Thyroid gland (tissue), 4 donors: Measurements from ENCODE around the gene RNF175. TPM values are rescaled to one million over a fixed set of nuclear protein-coding genes. Genes with fewer than 3 reads are reported as not detected.

Experiments
- DNase-seq, 2 donors: peaks; one replicate each; pipeline ENCODE4 v3.0.0-alpha.2; 2019
- H3K27ac ChIP-seq, 3 donors: fragments of 200-600 bp; sonication (generic); 1 replicate in 2 of 3; 2 replicates in 1 of 3; pipeline ENCODE4 v1.5.1; 2016 to 2019; ENCODE audit warnings: mild to moderate bottlenecking in 1 of 3, moderate library complexity in 1 of 3
- H3K27me3 ChIP-seq: fragments of 200-600 bp; sonication (generic); one replicate; pipeline ENCODE4 v1.5.1; 2019
- H3K36me3 ChIP-seq, 2 donors: fragments of 200-600 bp; sonication (generic); one replicate each; pipeline ENCODE4 v1.5.1; 2016 to 2019
- H3K4me1 ChIP-seq, 2 donors: fragments of 200-600 bp; sonication (generic); one replicate each; pipeline ENCODE4 v1.5.1; 2017 to 2019
- H3K4me3 ChIP-seq, 3 donors: fragments of 200-600 bp; sonication (generic); replicated peaks in 1 of 3; 1 replicate in 2 of 3; 2 replicates in 1 of 3; pipeline ENCODE4 v1.5.1; 2016; ENCODE audit warnings: mild to moderate bottlenecking in 1 of 3
- H3K9me3 ChIP-seq: fragments of 200-600 bp; sonication (generic); one replicate; pipeline ENCODE4 v1.5.1; 2017
- POLR2A ChIP-seq, 2 donors: fragments of 450-650 bp; IDR thresholded peaks; one replicate each; pipeline ENCODE4 v1.6.1; 2017; ENCODE audit warnings: antibody characterized with exemption in 2 of 2, mild to moderate bottlenecking in 2 of 2, moderate library complexity in 1 of 2
- WGBS, 2 donors: methylation state at CpG; one replicate each; pipeline ENCODE4 v1.1.5; 2017; 5-methylcytosine and 5-hydroxymethylcytosine counted together
- intact Hi-C: fragments of 100-400 bp; cut with DNase I; formaldehyde crosslinking; loops from one replicate; pipeline ENCODE4 v1.15.1; 2023
- total RNA-seq, 4 donors: library from RNA; depleted of rRNA; stranded (reverse); fragments of >200 nt; gene quantifications; one replicate each; pipeline ENCODE4 v1.2.3, GENCODE V29; 2016
- TF ChIP-seq, protein P1 (sequence below), 6 experiments: fragments of 200-600 bp in 3 of 6; fragments of 450-650 bp in 3 of 6; sonication (generic) in 3 of 6; IDR thresholded peaks; one replicate each; pipeline ENCODE4 v1.5.1; 2016 to 2019; ENCODE audit warnings: antibody characterized with exemption in 6 of 6, mild to moderate bottlenecking in 2 of 6, inconsistent platforms in 1 of 6, moderate library complexity in 1 of 6

The RNF175 gene
- total RNA-seq, 4 donors from 2014 or later: 3.4 TPM; not detected in 3

DNA sequence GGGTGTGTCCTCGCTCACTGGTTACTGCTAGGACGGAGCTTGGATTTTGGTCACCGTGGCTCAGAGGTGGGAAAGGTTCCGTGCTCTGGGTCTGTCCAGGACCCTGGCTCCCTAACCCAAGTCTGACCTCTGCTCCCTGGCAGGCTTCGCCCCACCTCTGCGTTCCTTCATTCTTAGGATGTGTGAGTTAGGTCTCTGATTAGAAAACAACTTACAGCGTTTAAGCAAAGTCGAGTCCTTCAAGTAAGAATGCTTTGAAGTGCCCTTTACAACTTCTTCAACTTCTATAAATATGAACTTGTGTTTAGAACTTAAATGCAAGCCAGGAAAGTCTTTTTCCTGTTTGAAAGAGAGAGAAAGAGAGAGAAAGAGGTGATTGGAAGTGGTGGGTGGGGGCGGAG is 74.9 kb downstream of the RNF175 start:
- intact Hi-C loops: no loop called here
- Histone ChIP-seq H3K27ac (no peak overlapping the region), H3K4me1 (no peaks in the 10 kb centered on the region), H3K9me3 (no peaks in the 10 kb centered on the region), H3K4me3 (peak overlapping the region; percentile 28 to 70 (median 44)), H3K27me3 (no peaks in the 10 kb centered on the region), H3K36me3 (no peaks in the 10 kb centered on the region)
- DNase-seq: no peak
- 13 to 24% methylated on average over 8 to 9 of the region's 9 CpGs for WGBS, 2 donors
- TF ChIP-seq, protein P1, sequence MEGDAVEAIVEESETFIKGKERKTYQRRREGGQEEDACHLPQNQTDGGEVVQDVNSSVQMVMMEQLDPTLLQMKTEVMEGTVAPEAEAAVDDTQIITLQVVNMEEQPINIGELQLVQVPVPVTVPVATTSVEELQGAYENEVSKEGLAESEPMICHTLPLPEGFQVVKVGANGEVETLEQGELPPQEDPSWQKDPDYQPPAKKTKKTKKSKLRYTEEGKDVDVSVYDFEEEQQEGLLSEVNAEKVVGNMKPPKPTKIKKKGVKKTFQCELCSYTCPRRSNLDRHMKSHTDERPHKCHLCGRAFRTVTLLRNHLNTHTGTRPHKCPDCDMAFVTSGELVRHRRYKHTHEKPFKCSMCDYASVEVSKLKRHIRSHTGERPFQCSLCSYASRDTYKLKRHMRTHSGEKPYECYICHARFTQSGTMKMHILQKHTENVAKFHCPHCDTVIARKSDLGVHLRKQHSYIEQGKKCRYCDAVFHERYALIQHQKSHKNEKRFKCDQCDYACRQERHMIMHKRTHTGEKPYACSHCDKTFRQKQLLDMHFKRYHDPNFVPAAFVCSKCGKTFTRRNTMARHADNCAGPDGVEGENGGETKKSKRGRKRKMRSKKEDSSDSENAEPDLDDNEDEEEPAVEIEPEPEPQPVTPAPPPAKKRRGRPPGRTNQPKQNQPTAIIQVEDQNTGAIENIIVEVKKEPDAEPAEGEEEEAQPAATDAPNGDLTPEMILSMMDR (IDR thresholded peaks at IDR 0.05): no peak
- no peak for TF ChIP-seq POLR2A (IDR thresholded peaks at IDR 0.05)

DNA sequence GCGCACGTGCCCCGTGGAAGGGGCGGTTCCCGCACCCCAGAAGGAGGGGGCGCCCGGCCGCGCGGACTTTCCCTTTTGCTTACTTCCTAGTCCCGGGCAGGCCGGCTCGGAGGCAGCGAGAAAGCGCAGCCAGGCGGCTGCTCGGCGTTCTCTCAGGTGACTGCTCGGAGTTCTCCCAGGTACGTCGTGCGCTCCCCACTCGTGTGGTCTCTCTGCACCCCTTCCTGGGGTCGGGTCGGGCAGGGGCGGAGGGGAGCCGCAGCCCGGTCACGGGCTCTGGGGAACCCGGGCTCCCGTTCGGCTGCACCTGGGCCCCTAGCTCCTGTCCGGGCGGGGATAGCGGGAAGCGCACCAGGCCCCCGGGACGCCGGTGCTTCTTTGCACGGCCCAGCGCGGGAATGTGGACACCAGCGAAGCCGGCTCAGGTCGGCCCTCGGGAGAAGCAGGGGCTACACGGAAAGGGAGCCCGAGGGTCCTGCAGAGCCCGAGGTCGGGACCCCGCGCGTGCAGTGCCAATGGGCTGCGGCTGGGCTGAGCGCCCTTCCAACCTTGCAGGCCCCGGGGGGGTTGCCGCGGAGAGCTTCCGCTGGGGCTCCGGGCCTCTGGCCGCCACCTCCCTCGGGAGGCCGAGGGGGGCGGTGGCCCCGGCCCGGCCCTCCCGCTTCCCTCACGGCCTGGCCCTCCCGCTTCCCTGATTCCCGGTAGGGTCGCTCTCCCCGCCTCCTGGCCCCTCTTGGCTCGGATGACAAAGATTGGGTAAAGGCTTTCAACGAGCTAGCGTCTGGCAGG is 75.4 kb downstream of the RNF175 start, which contains the start of gene TLR2:
TSS of gene TLR2 (plus strand) at position 99 of the 789 bp plus-strand sequence. CDS start 18,628 bp downstream, outside the sequence.
- peak; percentile 68 to 75 for DNase-seq
- TF ChIP-seq, protein P1 (IDR thresholded peaks at IDR 0.05): no peak
- no peak for TF ChIP-seq POLR2A (IDR thresholded peaks at IDR 0.05)
- Histone ChIP-seq H3K36me3 (no peaks in the 10 kb centered on the region), H3K27ac (peak within 1 kb of the TSS in 2 of 3 donors; percentile 21 to 50), H3K4me1 (no peaks in the 10 kb centered on the region), H3K9me3 (no peaks in the 10 kb centered on the region), H3K27me3 (no peaks in the 10 kb centered on the region), H3K4me3 (peak within 1 kb of the TSS; percentile 28 to 70 (median 44))
- intact Hi-C loops: no loop called here
- 1 to 2% methylated on average over 15 to 26 of the region's 75 CpGs for WGBS, 2 donors

DNA sequence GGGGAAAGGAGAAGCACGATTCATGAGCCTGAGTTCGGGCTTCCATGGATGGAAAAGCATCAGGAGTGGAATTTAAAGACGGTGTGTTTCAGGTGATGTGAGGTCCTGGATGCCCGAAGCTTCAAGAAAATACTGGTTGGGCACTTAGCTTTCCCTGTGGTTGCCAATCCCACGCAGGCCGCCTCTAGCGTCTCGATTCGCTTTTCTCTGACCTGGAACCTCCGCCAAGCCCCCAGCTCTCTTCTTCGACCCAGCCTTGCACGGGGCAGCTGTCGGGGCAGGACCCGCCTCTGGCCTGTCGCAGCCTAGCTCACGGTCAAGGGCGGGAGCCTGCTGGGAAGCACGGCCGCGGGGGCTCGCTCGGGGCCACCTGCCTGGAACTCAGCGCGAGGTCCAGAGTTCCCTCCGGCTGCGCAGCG is 76.1 kb downstream of the RNF175 start:
- H3K27ac ChIP-seq: peak overlapping the region in 2 of 3 donors; percentile 21 to 50
- WGBS, 2 donors: 15 to 21% methylated on average over 9 to 18 of the region's 27 CpGs

DNA sequence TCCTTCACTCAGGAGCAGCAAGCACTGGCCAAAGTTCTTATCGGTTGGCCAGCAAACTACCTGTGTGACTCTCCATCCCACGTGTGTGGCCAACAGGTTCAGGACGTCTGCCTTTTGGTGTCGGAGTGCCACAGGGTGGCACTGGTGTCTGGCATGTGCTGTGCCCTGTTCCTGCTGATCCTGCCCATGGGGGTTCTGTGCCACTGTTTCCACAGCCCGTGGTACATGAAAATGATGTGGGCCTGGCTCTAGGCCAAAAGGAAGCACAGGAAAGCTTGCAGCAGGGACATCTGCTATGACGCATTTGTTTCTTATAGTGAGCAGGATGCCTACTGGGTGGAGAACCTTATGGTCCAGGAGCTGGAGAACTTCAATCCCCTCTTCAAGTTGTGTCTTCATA is 80.3 kb downstream of the RNF175 start:
- DNase-seq: peak in 1 of 2 donors; percentile 6
- H3K27ac ChIP-seq: no peak overlapping the region
- no peaks in the 10 kb centered on the region for H3K36me3 ChIP-seq
- 71 to 75% methylated on average over 1 to 6 of the region's 6 CpGs for WGBS, 2 donors
- H3K9me3 ChIP-seq: no peaks in the 10 kb centered on the region
- intact Hi-C loops: no loop called here
- no peaks in the 10 kb centered on the region for H3K27me3 ChIP-seq
- TF ChIP-seq, protein P1 (IDR thresholded peaks at IDR 0.05): no peak
- no peak for TF ChIP-seq POLR2A (IDR thresholded peaks at IDR 0.05)
- no peaks in the 10 kb centered on the region for H3K4me1 ChIP-seq
- H3K4me3 ChIP-seq: no peak overlapping the region

More for the DNA sequence above, 76.1 kb downstream of the RNF175 start:
- H3K4me1 ChIP-seq: no peaks in the 10 kb centered on the region
- DNase-seq: no peak
- no peaks in the 10 kb centered on the region for H3K27me3 ChIP-seq
- no peaks in the 10 kb centered on the region for H3K9me3 ChIP-seq
- TF ChIP-seq, protein P1 (IDR thresholded peaks at IDR 0.05): no peak
- no peak for TF ChIP-seq POLR2A (IDR thresholded peaks at IDR 0.05)
- intact Hi-C loops: no loop called here
- H3K4me3 ChIP-seq: peak overlapping the region; percentile 28 to 70 (median 44)
- no peaks in the 10 kb centered on the region for H3K36me3 ChIP-seq

DNA sequence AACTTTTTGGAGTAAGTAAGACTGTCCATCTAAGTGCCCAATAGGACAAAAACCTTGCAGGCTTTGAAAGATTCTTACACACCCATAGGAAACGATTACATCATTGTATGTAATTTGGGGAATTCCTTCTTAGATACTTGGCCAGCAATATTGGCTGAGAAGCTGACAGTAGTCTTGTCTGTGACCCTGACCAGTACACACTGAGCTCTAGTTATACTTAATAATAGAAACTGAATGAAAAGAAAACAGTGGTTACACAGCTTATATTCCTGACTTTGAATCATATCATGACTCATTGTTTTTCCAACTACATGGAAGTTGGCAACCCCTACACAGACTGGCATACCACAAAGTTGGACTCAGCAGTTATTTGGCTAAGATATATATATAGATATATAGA is 82.8 kb downstream of the RNF175 start:
- DNase-seq: no peak
- Histone ChIP-seq H3K4me1 (no peaks in the 10 kb centered on the region), H3K27ac (no peak overlapping the region), H3K4me3 (no peak overlapping the region), H3K27me3 (no peaks in the 10 kb centered on the region), H3K36me3 (no peaks in the 10 kb centered on the region), H3K9me3 (no peaks in the 10 kb centered on the region)
- no peak for TF ChIP-seq POLR2A (IDR thresholded peaks at IDR 0.05)
- TF ChIP-seq, protein P1 (IDR thresholded peaks at IDR 0.05): no peak
- intact Hi-C loops: no loop called here
- 63 to 79% methylated on average over 1 of the region's 1 CpG for WGBS, 2 donors
